Nucleus accumbens (tissue), 56 donors: ENCODE results near the gene NISCH.

Experiments used
- DNase-seq, 56 donors: peaks; one replicate each; lab custom pipeline; 2025; lab: John Stamatoyannopoulos, UW

The NISCH gene

GRCh38 chr3:52534281-52535183, 79.1 kb downstream of the NISCH start:
- DNase-seq: peak in 2 of 56 donors; percentile 37 to 52

- no peak for DNase-seq
Observed at GRCh38 chr3:52535411-52536111, 80.2 kb downstream of the NISCH start.

GRCh38 chr3:52536112-52536368, 80.6 kb downstream of the NISCH start:
- no peak for DNase-seq

- DNase-seq: peak; percentile 69 to 99 (median 96)
Observed at GRCh38 chr3:52536369-52537164, 81.2 kb downstream of the NISCH start, which contains the start of gene UQCC5. TSS of gene UQCC5 (plus strand) at chr3:52536605. CDS start at chr3:52536756, 151 bp downstream.

GRCh38 chr3:52537165-52537620, 81.8 kb downstream of the NISCH start:
- DNase-seq: peak in 1 of 56 donors; percentile 50

DNA sequence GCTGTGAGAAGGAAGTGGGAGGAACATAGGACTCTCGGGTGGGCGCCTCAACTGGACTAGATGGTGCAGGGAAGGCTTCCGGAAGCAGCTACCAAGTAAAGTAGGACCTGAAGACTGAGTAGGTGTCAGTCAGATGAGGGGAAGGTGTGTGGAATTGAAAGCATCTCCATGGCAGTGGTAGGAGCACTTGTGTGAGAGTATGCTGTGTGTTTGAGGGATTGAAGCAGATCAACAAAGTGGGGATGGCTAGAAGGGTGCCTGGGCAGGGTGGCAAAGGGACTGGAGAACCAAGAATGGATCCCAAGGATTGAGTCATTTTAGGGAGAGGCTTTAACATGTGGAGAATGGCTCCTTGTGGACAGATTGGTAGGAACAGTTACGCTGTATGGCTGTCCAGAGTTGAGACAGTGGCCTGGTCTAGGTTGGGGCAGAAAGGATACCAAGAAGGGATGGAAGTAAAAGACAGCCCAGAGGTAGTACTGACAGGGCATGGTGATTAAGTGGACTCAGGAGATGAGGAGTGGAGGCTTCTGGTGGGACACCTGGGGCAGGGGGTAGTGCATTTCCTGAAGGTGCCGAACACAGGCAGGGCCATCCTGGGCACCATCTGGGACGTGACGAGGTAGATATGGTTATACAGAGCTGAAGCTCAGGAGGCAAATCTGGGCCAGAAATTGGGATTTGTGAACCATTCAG, 82.5 kb downstream of the NISCH start:
- DNase-seq: peak in 1 of 56 donors; percentile 36

DNA sequence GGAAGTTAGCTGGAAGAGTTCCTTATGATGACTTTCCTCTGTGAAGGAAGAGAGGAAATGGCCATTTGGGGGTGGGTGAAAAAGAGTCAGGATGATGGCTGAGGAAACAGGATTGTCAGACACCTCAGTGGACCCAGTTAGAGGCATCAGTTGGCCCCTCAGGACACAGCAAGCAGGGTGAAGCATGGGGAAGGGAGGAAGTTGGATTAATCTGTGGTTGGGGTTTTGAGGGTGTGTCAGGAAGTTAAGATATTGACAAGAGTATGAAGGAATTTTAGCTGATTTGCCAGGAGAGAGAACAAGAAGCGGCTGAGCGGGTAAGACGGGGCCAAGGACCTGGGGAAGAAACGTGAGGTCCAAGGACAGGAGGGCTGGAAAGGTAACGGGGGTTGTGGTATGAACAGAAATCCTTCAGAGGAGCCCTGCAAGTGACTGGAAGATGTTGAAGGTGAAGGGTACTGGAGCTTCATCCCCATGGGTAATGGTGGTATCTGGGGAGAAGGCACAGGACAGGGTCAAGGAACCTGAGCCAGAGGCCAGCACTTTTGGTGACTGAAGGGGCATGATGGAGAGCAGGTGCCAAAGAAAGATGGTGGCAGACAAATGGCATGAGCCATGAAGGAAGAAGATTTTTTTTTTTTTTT, 83.7 kb downstream of the NISCH start:
- DNase-seq: no peak

DNA sequence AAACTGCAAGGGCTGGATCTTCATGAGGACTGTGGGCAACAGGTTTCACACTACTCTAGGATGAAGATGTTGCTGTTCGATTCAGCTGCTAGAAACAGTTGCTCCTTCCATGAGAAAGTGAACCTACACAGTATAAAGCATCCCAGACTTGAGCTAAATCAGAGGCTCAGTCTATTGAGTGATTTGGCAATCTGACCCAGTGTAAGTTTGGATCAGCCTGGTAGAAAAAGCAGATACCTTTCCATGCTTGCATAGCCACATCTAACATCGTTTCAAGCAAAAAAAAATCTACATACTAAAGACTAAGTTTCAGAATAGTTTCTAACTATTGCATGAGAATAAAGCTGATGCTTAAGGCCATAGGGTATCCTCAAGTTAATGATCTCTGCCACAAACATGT, 85.6 kb downstream of the NISCH start:
- no peak for DNase-seq
